GM18511 (cell line): ENCODE data around the gene LMO1.
A peak's percentile ranks its signal among the peaks of the same experiment; 100 is the strongest.

Source experiments
- ATAC-seq: cut with Tn5 transposase; IDR thresholded peaks from one replicate; pipeline ENCODE4 v1.9.1; 2021; ENCODE audit warnings: mild to moderate bottlenecking, moderate library complexity; ENCODE audit not compliant: unreplicated experiment

LMO1 gene

DNA sequence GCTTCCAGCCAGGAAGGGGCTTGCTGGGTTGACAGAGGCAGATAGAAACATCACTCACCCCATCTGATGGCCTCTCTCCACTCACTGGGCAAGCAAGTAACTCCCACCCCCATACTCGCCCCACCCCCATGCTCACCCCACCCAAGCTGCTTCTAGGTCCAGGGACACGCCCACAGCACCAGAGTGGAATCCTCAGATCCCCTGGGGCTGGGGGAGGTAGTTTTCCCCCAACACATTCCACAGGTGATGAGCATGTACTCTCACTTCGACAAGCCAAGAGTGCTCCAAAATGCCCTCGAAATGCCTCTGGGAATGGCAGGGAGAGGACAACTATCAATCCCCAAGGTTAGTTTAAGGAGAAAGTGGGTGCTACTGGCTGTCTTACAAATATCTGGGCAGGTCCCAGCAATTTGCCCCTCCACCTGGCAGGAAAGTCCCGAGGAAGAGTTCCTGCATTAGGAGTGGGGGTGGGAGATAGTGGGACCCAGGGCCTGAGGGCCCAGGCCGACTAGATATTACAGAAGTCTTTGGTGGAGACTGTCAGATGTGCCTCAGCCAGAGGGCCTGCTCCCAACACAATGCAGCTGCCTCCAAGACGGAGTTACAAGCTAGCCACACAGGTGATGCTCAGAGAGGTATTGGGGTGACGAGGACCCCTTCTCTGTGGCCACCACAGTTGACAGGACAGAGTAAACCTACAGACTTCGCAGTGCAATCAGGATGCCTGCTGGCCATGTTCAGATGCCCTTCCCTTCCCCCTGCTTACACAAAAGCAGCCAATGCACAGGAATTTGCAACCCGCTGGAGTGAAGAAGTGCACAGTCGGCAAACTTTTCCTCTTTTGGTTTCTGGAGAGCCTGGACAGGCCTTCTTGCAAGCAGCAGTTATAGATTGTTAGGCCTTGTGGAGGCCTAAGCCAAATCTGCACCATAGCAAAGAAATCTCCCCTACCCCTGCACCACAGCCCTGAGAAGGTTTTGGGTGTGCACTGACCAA is 2.9 kb upstream of the LMO1 start:
- ATAC-seq = no peak

DNA sequence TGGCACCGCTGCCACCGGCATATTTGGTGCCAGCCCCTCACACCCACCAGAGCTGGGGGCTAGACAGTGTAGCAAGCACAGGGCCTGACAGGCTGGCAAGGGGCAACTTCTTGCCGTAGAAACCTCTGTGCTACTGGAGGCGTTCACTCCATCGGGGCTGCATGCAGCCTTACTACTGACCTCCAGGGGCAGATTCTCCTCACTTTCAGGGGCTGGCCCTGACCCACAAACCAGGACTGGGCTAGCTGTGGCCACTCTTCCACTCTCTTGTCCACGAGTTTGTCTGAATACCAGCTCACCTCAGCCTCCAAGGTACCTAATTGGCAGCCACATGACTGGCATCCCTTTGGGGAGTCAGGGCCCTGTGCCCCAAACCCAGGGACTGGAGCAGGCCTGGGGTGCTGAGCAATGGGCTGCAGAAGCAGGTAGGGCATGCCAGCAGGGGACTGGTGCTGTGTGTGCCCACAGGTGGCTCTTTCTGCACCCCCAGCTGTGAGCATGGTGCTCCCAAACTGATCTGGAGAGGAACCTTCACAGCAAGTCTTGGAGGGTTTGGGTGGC is 2.1 kb upstream of the LMO1 start:
- no peak for ATAC-seq

DNA sequence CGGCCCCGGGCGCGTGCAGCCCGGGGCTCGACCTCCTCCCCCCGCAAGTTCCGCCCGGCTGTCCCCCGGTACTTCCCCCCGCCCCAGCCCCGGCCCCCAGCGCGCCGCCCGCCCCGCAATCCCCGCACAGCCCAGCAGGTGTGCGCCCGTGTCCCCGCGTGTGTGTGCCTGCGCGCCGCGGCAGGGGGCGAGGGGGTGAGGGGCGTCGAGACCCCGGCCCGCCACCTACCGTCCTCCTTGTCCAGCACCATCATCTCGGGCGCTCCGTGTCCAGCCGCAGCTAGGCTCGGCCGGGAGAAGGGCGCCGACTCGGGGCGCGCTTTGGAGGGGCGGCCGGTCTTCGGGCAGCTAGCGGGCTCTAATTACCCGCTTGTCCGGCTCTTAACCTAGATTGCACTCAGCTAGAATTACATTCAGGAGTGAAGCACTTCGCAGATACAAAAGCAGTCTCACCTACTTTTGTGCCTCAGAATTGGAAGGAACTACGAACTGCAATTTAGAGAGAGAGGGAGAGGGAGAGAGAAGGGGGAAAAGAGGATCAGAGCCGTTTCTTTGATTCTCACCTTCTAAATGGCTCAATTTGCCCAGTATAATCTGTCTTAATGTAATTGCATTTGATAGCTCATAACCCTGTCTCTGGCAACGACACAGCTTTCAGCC is 439 bp downstream of the LMO1 start:
- ATAC-seq = peak; percentile 37

DNA sequence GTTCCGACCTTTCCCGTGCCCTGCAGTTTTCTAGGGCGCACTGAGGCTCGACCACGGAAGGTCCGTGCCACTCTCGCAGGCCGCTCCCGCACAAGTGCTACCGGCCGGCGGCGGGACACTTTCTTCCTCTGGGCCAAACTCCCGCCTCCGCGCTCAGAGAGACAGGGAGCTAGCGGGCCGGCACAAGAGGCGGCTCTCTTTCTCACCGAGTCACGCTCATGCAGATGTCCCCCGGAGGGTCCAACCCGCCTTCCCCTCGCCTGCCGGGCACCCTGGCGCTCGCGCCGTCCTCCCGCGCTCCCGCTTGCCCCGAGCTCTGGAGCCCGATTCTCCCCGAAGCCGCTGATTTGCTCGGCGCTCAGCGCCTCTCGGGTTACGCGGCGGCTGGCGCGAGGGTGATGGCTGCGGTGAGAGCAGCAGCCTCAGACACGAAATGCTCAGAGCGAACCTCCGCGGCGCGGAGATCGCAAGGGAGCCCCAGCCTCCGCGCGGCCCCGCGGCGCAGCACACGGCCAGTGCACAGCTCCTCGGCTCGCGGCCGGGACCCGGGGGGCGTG is 1.0 kb downstream of the LMO1 start:
- ATAC-seq = peak; percentile 50

DNA sequence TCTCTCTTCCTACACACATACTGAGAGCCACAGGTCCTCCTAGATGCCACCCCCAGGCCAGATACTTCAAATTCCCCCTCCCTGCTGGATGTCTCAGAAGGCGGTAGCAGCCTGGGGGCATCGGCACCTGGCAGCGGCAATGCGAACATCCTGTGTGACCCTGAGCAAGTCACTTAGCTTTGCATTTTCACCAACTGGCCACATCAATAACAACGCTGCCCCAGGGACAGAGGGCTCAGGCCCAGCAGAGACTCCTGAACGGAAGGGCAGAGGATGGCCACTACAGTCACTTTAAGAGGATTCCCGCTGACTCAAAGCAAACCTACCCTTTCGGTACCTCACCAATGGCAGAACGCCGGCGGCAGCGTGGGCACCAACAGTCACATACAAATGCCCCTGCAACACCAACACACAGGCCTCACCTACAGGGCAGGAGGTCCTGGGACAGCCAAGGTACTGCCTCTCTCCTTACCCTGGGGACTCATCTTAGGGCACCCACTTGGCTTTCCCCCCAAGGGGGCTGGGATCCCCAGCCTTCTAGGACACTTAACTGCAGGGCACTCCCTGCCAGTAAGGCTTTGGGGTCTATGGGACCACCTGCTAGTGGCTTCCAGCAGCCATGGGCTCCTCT is 1.6 kb downstream of the LMO1 start:
- ATAC-seq = no peak

DNA sequence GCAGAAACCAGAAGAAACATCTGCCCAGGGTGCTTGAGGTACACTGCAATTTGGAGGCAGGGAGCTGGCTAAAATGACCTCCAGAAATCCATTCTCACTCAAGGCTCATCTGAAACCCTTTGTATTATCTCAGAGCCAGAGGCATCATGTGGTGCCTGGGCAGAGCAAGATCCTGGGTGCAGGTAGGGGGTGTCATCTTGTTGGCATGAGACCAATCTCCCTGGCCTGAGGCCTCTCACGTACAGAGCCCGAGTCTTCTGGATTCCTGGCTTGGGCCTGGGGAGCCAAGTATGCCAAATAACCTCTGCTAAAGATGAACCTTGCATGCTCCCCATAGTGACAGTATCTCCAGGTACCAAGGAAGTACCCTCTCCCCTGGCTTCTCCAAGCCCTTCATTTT is 2.4 kb downstream of the LMO1 start:
- ATAC-seq = no peak

DNA sequence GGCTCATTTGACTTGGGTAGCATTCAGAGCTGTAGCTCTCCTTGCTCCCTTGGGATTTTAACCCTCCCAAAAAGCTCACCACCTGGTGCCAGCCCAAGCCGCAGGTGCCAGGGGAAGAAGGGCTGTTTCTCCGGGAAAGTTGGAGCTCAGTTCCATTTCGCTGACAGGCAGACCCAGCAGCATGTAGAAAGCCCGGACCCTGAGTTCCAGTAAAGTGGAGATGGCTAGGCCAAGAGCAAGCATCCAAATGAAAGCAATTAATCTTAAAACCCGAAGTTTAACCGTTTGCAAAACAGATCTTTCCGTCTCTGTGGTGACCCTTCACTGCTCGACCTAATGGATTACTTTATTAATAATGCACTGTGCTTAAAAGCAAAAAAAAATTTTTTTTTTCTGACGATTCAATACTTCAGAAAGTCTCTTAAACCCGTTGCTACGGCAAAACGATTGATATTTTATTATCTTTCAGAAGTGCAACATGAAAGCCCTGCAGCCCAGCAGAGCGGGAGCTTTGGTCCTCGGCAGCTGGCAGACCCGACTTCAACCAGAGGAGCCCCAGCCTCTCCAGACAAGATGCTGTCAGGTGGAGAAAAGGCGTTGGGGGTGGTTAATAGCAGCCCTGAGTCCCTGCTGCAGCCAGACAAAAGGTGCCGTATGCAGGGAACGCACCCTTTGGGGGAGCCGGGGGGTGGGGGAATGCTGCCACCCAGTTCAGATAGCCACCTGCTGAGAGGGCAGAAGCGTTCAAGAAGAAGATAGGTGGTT is 3.3 kb downstream of the LMO1 start:
- no peak for ATAC-seq

DNA sequence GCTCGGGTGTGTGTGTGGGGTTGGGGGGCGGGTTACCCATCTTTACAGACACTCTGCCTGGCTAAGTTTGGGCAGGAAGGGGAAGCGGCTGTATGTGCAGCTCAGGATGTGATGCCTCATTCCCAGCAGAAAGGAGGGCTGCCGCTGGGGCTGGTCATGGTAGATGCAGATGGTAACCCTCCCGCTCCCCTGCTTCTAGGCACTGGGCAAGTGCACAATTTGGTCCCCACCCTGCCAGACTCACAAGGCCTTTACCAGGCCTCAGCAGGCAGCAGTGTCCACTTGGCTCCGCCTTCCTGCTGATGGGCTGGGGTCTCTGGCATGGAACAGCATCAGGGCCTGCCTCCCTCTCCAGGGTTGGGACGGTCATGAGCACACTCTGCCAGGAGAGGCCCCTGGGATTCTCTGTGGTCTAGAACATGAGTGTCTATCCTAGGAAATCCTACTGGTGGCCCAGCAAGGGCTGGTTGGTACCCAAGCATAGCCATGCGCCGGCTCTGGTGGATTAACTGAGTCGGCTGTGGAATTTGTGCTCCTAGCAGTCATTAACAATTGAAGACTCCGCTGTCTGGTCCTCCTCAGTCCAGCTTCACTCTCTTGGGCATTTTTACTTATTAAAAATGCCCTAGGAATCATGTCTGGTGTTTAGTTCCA is 4.2 kb downstream of the LMO1 start:
- no peak for ATAC-seq

DNA sequence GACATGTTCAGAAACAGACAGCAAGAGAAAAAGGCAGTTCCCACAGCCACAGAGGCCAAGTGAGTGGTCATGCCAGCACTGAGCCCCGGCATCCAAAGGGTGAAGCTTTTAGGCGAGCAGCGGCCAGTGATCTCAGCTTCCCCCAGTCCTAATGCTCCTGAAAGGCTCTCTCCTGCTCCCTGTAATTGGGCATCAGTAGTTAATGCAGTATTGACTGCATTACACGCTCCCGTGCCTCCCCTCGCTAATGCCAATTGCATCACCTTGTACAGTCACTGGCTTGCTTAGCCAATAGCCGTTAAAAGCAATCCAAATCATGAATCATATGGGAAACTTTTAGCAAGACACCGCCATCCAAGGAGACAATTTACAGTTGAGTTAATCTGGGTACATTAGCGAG is 4.9 kb downstream of the LMO1 start:
- no peak for ATAC-seq

DNA sequence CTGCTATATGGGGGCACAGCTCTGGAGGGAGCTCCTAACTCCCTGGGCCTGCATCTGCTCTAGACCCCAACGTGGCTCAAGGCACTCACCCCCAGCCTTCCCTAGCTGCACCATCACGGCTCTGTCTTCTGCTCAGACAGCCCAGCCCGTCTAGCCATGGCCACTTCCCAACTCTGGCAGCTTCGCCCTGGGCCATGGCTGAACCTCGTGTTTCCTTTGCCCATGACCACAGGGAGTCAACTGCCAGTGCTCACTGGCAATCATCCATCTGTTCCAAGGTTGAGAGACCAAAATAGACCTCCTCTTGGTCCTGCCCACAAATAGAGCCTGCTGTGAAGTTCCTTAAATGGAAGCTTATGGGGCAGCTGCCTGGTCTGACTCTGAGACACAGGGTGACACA is 5.4 kb downstream of the LMO1 start:
- ATAC-seq = no peak

DNA sequence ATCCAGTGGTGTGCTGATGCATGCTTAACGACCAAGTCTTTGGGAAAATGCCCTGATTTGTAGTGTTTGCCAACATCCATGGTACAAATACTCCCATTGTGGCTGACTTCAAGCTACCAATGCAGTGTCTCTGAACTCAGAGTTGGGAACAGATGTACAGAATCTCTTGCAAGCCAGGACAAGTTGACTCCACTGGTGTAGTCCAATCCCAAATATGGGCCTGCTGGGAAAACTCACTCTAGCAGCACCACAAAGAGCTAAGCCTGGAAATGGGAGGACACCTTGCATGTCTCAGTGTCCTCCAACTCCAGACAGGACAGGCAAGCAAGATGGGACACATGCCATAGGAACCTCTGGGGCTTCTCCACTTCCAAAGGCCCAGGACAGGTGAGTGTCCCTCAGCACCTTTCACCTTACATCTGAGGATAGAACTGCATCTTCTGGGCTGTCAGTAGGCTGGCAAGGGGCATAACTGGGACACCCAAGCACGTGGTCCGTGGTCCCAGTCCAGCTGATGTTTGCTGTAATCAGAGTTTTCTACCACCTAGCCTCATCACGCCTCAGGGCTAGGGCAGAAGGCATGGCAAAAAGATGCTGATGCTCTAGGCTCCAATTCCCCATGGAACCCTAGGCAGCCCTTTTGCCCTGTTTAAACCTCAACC is 6.5 kb downstream of the LMO1 start:
- ATAC-seq = no peak

DNA sequence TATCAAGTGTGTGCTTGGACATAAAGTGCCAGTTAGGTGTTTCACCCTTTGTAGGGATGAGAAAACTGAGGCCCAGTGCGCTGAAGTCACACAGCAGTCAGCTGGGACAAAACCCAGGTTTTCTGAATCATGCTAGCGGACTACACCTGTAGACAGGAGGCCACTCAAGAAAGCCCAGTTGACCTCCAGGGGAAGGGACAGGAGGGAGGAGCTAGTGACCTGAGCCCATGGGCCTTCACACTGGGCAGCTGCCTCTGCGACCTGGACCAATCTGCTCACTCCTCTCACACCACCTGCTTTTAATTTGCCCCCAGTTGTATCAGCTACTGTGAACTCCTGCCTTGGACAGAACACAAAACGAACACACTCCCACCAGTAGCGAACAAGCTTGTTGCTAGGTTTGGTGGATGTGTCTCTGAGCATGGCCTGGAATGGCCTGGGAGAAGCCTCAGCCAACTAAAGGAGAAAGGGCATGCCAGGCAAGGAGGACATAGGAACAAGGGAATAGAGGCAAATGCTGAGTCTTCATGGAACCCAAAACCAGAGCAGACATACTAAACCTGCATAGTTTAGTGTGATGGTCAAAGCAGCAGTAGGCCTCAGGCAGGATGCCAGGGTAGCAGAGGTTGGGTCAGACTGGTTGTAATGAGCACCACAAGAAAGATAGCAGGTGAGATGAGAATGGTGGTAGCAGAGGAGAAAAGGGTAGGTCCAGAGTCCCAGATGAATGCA is 7.2 kb downstream of the LMO1 start:
- ATAC-seq = no peak

DNA sequence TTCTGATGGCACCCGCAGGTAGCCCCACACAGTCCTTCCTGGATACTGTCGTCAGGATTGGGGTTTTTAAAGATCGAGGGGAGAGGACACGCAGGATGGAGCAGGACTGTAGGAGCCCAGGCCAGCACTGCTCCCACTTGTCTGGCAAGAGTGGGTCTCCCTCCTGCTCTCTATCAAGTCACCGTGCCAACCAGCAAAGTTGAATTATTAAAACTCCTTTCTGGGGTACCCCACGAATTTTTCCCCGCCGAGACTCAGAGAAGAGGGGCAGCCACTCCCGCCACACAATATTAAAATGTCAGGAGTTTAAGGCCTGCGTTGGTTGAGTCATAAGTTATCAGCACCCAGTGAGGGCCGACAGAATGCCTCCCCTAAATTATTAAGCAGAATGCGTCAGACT is 10.1 kb downstream of the LMO1 start:
- ATAC-seq = no peak

DNA sequence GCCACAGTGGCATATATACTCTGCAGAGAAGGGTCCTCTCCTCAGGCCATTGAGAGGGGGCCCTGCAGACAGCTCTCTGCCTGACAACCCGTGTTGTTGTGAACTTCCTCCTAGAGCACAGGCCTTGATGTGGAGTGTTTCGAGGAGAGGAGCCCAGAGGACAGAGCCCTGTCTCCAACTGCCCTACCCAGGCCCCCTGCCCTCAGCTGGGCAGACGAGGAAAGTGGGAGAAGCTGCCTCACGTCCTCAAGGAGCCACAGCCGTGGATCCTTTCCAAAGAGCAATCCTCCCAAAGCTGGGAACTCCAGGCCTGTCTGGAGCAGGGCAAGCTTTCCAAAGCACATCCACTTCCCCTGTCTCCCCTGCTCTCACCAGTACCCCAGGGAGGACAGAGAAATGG is 10.7 kb downstream of the LMO1 start:
- ATAC-seq = no peak

DNA sequence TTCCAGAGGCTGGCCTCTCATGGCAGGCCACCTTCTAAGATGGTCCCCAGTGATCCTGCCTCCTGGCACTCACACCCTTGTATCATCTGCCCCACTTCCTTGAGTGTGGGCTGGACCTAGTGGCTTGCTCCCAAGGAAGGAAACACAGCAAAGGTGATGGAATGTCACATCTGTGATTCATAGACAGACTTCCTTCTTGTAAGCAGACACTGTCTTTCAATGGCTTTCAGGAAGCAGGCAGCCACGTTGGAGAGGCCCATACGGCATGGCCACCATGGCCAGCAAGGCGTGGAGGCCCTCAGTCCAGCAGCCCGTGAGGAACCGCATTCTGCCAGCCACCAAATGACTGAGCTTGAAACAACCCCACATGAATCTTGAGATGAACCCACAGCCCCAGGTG is 11.3 kb downstream of the LMO1 start:
- no peak for ATAC-seq

DNA sequence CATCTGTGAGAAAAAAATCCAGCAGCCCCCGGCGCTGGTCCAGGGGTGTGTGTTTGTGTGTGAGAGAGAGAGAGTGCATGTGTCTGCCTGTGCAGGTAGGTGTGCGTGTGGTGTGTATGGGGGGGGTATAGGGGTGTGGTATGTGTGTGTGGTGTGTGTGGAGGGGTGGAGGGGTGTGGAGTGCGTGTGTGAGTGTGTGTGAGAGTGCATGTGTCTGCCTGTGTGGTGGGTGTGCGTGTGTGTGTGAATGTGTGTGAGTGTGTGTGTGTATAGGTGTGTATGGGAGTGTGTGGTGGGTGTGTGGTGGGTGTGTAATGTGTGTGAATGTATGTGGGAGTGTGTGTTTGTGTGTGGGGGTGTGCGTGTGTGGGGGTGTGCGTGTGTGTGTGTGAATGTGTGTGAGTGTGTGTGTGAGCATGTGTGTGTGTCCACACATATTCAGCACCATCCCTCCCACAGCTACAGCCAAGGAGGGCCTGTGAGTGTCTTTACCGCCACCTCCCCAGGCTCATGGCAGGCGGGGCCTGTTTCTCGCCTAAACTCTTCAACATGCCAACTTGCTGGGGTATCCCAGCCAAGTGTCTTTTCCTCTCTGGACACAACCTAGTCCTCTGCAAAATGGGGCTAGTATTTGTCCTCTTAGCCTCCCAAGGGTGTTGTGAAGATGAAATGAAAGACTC is 11.9 kb downstream of the LMO1 start:
- ATAC-seq = no peak

DNA sequence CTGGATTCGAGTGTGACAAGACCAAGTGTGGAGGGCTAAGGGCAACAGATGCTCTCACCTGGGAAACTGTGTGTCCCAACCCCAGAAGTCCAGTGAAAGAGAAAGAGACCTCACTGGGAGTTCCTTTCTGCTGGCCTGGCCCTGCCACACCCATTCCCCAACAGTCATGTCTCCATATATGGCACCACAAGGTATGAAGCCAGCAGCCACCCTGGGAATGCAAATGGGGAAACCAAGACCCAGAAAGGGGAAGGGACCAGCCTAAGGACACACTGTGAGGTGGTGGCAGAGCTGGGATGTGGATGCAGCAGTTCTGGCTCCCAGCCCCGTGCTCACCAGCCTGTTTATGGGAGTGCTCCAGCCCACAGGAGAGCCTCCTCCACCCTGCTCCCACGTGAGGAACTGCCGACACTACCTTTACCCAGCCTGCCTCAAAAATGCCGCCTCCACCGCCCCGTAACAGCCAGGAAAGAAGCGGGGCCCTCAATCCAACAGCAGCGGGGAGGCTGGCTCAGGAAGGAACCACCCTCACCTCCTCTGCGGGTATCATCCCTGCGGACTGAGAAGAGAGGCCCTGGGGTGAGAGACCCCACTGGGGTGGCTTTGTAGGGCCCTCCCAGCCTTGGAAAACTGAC is 12.6 kb downstream of the LMO1 start:
- ATAC-seq = no peak

DNA sequence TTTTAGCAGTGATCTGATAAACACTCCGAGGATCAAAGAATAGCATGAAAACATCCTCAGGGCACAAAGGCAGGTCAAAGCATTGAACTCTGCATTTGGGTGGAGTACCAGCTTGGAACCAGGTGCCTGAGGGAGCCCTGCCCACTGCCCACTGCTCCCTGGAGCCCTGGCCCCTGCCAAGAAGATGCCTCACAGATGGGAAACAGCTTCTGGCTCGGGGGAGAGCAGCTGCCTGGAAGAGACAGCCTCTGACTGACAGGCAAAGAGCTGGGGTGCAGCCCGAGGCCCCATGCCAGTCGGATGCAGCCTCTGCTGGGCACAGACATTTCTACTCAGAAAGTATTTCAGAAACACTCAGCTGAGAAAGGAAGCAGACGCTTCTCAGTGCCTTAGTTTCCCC is 13.2 kb downstream of the LMO1 start:
- no peak for ATAC-seq
